Caco-2 (cell line): ENCODE data around the gene PCBP3. TPM values are rescaled to one million over a fixed set of nuclear protein-coding genes. Genes with fewer than 3 reads are reported as not detected.
"Not testable (repeated sequence)": the region's sequence is repeated elsewhere in the genome, so short reads cannot be mapped to it uniquely, and the experiment has no call there.

Experiments
- BruUV-seq: library from RNA; stranded (reverse); fragments of 400-500 nt; replicated peaks from 2 replicates; lab custom pipeline; 2021; lab: Mats Ljungman, UMichigan
- CTCF ChIA-PET: fragments of 300-600 bp; sonication (Branson Sonifier 250); formaldehyde crosslinking; loops from one replicate; lab custom pipeline; 2022; ENCODE audit warnings: antibody characterized with exemption; lab: Charles Lee
- POLR2A ChIA-PET: fragments of 300-600 bp; sonication (Branson Sonifier 250); formaldehyde crosslinking; loops from one replicate; lab custom pipeline; 2022; ENCODE audit warnings: antibody characterized with exemption; lab: Charles Lee
- DNase-seq, 2 experiments: peaks; one replicate each; pipeline versions ENCODE4 v3.0.0 to v3.0.0-alpha.2; 2020 to 2022
- H3K27me3 ChIP-seq: replicated peaks from 2 replicates; pipeline ENCODE4 v1.6.0; 2011; ENCODE audit warnings: low read length; ENCODE audit not compliant: control insufficient read depth, insufficient read depth
- H3K36me3 ChIP-seq: 2 replicates; pipeline ENCODE4 v1.5.1; 2011; ENCODE audit warnings: low read length; ENCODE audit not compliant: control insufficient read depth, insufficient read depth
- H3K4me1 ChIP-seq: fragments of 250-450 bp; sonication (Bioruptor Pico); 2 replicates; pipeline ENCODE4 v1.5.1; 2020; ENCODE audit warnings: mild to moderate bottlenecking
- H3K4me3 ChIP-seq: 2 replicates; pipeline ENCODE4 v1.5.1; 2011; ENCODE audit warnings: low read depth, mild to moderate bottlenecking, control low read depth, low read length
- H3K9me3 ChIP-seq: fragments of 250-450 bp; sonication (Bioruptor Pico); 2 replicates; pipeline ENCODE4 v1.5.1; 2020; ENCODE audit warnings: mild to moderate bottlenecking, moderate library complexity
- H3K27ac Mint-ChIP-seq: one replicate; pipeline ENCODE4 v1.8.0; 2022; ENCODE audit warnings: mixed read lengths; ENCODE audit not compliant: unreplicated experiment
- H3K27me3 Mint-ChIP-seq: one replicate; pipeline ENCODE4 v1.8.0; 2022; ENCODE audit warnings: mixed read lengths; ENCODE audit not compliant: insufficient read depth, unreplicated experiment
- H3K36me3 Mint-ChIP-seq: one replicate; pipeline ENCODE4 v1.8.0; 2022; ENCODE audit warnings: mild to moderate bottlenecking, mixed read lengths; ENCODE audit not compliant: insufficient read depth, unreplicated experiment
- H3K4me1 Mint-ChIP-seq: one replicate; pipeline ENCODE4 v1.8.0; 2022; ENCODE audit warnings: low read depth, mixed read lengths; ENCODE audit not compliant: unreplicated experiment
- H3K4me3 Mint-ChIP-seq: one replicate; pipeline ENCODE4 v1.8.0; 2022; ENCODE audit warnings: mild to moderate bottlenecking, moderate library complexity, mixed read lengths; ENCODE audit not compliant: unreplicated experiment
- H3K9me3 Mint-ChIP-seq: one replicate; pipeline ENCODE4 v1.8.0; 2022; ENCODE audit warnings: mixed read lengths; ENCODE audit not compliant: unreplicated experiment
- CTCF ChIP-seq, 2 experiments: fragments of 200-600 bp in 1 of 2; IDR thresholded peaks; 1 replicate in 1 of 2; 2 replicates in 1 of 2; pipeline versions ENCODE4 v1.5.1 to v1.8.0; 2011 to 2022; ENCODE audit warnings: antibody characterized with exemption in 1 of 2, control low read depth in 1 of 2, inconsistent platforms in 1 of 2, low read depth in 1 of 2, low read length in 1 of 2, mild to moderate bottlenecking in 1 of 2, moderate library complexity in 1 of 2; ENCODE audit not compliant: insufficient read depth in 1 of 2, severe bottlenecking in 1 of 2, unreplicated experiment in 1 of 2
- intact Hi-C: fragments of 100-400 bp; cut with micrococcal nuclease; formaldehyde crosslinking; loops from one replicate; pipeline ENCODE4 v1.10.0; 2022; ENCODE audit not compliant: unreplicated experiment
- total RNA-seq: library from RNA; stranded (reverse); gene quantifications from 2 replicates; pipeline ENCODE4 v1.2.3, GENCODE V29; 2022

PCBP3 gene
- total RNA-seq, 1 experiment from 2014 or later: 0.75 TPM

GRCh38 chr21:45950740-45951515 is 307.4 kb downstream of the PCBP3 start:
- no TSS peak for BruUV-seq
- intact Hi-C loops: no loop called here
- no peak overlapping the region for H3K4me3 ChIP-seq
- CTCF ChIA-PET: no interaction called here
- no peaks in the 10 kb centered on the region for H3K9me3 ChIP-seq
- Mint-ChIP-seq H3K36me3 (no peaks in the 10 kb centered on the region), H3K27ac (no peak overlapping the region), H3K27me3 (peaks cover 3% of the 10 kb centered on the region), H3K4me1 (no peaks in the 10 kb centered on the region), H3K4me3 (no peak overlapping the region), H3K9me3 (no peaks in the 10 kb centered on the region)
- no peaks in the 10 kb centered on the region for H3K36me3 ChIP-seq
- H3K27me3 ChIP-seq: no peaks in the 10 kb centered on the region
- TF ChIP-seq CTCF (IDR thresholded peaks at IDR 0.05; ENCODE audit: insufficient read depth in 1 of 2, low read depth in 1 of 2, low read length in 1 of 2, severe bottlenecking in 1 of 2, unreplicated experiment in 1 of 2): no peak
- DNase-seq: no peak
- POLR2A ChIA-PET: no interaction called here
- H3K4me1 ChIP-seq: peaks cover 3% of the 10 kb centered on the region; the same call in 1 of the 2 replicates

- BruUV-seq: no TSS peak
- no peak overlapping the region for H3K4me3 Mint-ChIP-seq
- peaks cover 7% of the 10 kb centered on the region for H3K27me3 Mint-ChIP-seq
- Histone ChIP-seq H3K4me1 (peaks cover 3% of the 10 kb centered on the region; the same call in 1 of the 2 replicates), H3K4me3 (no peak overlapping the region), H3K36me3 (no peaks in the 10 kb centered on the region), H3K27me3 (no peaks in the 10 kb centered on the region), H3K9me3 (no peaks in the 10 kb centered on the region)
- no peak overlapping the region for H3K27ac Mint-ChIP-seq
- no peaks in the 10 kb centered on the region for H3K36me3 Mint-ChIP-seq
- no peaks in the 10 kb centered on the region for H3K9me3 Mint-ChIP-seq
- POLR2A ChIA-PET: no interaction called here
- no peaks in the 10 kb centered on the region for H3K4me1 Mint-ChIP-seq
- CTCF ChIA-PET: no interaction called here
- intact Hi-C loops: no loop called here
- no peak for DNase-seq
- no peak for TF ChIP-seq CTCF (IDR thresholded peaks at IDR 0.05; ENCODE audit: insufficient read depth in 1 of 2, low read depth in 1 of 2, low read length in 1 of 2, severe bottlenecking in 1 of 2, unreplicated experiment in 1 of 2)
Measured at GRCh38 chr21:45951676-45952075, 308.2 kb downstream of the PCBP3 start.

DNA sequence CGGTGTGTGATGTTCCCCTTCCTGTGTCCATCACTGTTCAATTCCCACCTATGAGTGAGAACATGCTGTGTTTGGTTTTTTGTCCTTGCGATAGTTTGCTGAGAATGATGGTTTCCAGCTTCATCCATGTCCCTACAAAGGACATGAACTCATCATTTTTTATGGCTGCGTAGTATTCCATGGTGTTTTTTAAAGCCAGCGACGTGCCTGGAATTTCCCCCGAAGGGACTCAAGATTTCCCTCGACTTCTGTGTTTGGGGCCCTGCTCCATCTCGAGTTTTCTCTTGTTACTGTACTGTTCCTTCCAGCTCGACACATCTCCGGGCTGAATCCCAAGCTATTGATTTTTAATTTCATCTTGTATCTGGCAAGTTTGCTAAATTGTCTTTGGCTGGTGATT is 309.0 kb downstream of the PCBP3 start:
- H3K27ac Mint-ChIP-seq, DNase-seq, H3K36me3 ChIP-seq, BruUV-seq, H3K9me3 Mint-ChIP-seq, intact Hi-C loops, H3K4me1 Mint-ChIP-seq, H3K27me3 ChIP-seq, CTCF ChIA-PET, H3K27me3 Mint-ChIP-seq, H3K4me3 Mint-ChIP-seq, H3K36me3 Mint-ChIP-seq, H3K4me1 ChIP-seq, POLR2A ChIA-PET, H3K4me3 ChIP-seq, H3K9me3 ChIP-seq: not testable (repeated sequence)
